Omental fat pad (tissue), 4 donors: ENCODE measurements around the gene NFIB. TPM values are rescaled to one million over a fixed set of nuclear protein-coding genes. Genes with fewer than 3 reads are reported as not detected.

ENCODE experiments used
- ATAC-seq: fragments of 150-250 bp; one replicate; pipeline ENCODE4 v1.9.1; 2016; ENCODE audit warnings: mild to moderate bottlenecking, moderate library complexity; ENCODE audit not compliant: low FRiP score
- DNase-seq: peaks from one replicate; pipeline ENCODE4 v3.0.0-alpha.2; 2019; ENCODE audit warnings: low spot score
- CTCF ChIP-seq, 3 donors: fragments of 450-650 bp; IDR thresholded peaks; one replicate each; pipeline ENCODE4 v1.5.1; 2016 to 2017; ENCODE audit warnings: antibody characterized with exemption in 3 of 3, mild to moderate bottlenecking in 3 of 3, moderate library complexity in 2 of 3
- total RNA-seq, 4 donors: library from RNA; depleted of rRNA; stranded (reverse); fragments of >200 nt; gene quantifications; one replicate each; pipeline ENCODE4 v1.1.0, GENCODE V29; 2016

NFIB gene
- total RNA-seq, 4 donors from 2014 or later = 55.1 to 265 (median 106) TPM

GRCh38 chr9:14288433-14288832 lies 25.5 kb downstream of the NFIB start:
- no peak for DNase-seq
- ATAC-seq = no peak
- no peak for TF ChIP-seq CTCF (IDR thresholded peaks at IDR 0.05)

GRCh38 chr9:14286121-14286520 lies 27.8 kb downstream of the NFIB start:
- no peak for TF ChIP-seq CTCF (IDR thresholded peaks at IDR 0.05)
- DNase-seq (no peak), ATAC-seq (no peak)

GRCh38 chr9:14283276-14283675 lies 30.7 kb downstream of the NFIB start:
- ATAC-seq (no peak), DNase-seq (no peak)
- no peak for TF ChIP-seq CTCF (IDR thresholded peaks at IDR 0.05)

GRCh38 chr9:14281876-14282275 lies 32.1 kb downstream of the NFIB start:
- DNase-seq (no peak), ATAC-seq (no peak)
- no peak for TF ChIP-seq CTCF (IDR thresholded peaks at IDR 0.05)

- TF ChIP-seq CTCF (IDR thresholded peaks at IDR 0.05) = no peak
- DNase-seq = no peak
- no peak for ATAC-seq
Observed at GRCh38 chr9:14281136-14281795, 32.7 kb downstream of the NFIB start.

GRCh38 chr9:14279671-14280070 lies 34.3 kb downstream of the NFIB start:
- ATAC-seq (no peak), DNase-seq (no peak)
- no peak for TF ChIP-seq CTCF (IDR thresholded peaks at IDR 0.05)

- no peak for DNase-seq
- no peak for ATAC-seq
- TF ChIP-seq CTCF (IDR thresholded peaks at IDR 0.05) = no peak
Observed at GRCh38 chr9:14278291-14278721, 35.6 kb downstream of the NFIB start.
